PC-3 (cell line): ENCODE results near the gene PID1.

Source experiments
- EZH2 ChIP-seq: fragments of 300-600 bp; sonication (generic); IDR thresholded peaks from one replicate; pipeline ENCODE4 v1.6.1; 2017; ENCODE audit warnings: antibody characterized with exemption, mild to moderate bottlenecking, low read length; ENCODE audit not compliant: unreplicated experiment
- EZH2phosphoT487 ChIP-seq: fragments of 300-600 bp; sonication (generic); IDR thresholded peaks from 2 replicates; pipeline ENCODE4 v1.6.1; 2018; ENCODE audit warnings: mild to moderate bottlenecking, antibody characterized with exemption, low read length, borderline replicate concordance
- TF ChIP-seq, protein P1 (sequence below): fragments of 300-600 bp; sonication (generic); conservative IDR thresholded peaks from 2 replicates; pipeline ENCODE4 v1.5.1; 2017; ENCODE audit warnings: antibody characterized with exemption, low read depth, mild to moderate bottlenecking, low read length

- TF ChIP-seq EZH2 = no peak
- TF ChIP-seq, protein P1, sequence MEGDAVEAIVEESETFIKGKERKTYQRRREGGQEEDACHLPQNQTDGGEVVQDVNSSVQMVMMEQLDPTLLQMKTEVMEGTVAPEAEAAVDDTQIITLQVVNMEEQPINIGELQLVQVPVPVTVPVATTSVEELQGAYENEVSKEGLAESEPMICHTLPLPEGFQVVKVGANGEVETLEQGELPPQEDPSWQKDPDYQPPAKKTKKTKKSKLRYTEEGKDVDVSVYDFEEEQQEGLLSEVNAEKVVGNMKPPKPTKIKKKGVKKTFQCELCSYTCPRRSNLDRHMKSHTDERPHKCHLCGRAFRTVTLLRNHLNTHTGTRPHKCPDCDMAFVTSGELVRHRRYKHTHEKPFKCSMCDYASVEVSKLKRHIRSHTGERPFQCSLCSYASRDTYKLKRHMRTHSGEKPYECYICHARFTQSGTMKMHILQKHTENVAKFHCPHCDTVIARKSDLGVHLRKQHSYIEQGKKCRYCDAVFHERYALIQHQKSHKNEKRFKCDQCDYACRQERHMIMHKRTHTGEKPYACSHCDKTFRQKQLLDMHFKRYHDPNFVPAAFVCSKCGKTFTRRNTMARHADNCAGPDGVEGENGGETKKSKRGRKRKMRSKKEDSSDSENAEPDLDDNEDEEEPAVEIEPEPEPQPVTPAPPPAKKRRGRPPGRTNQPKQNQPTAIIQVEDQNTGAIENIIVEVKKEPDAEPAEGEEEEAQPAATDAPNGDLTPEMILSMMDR = no peak
- TF ChIP-seq EZH2phosphoT487 = no peak
Observed at GRCh38 chr2:229265727-229266126, 5.4 kb downstream of the PID1 start.
